Naive thymus-derived CD4-positive, alpha-beta T cell (primary cell): ENCODE results near the gene USP6NL. TPM values are rescaled to one million over a fixed set of nuclear protein-coding genes. Genes with fewer than 3 reads are reported as not detected.
"Not testable (repeated sequence)": the region's sequence is repeated elsewhere in the genome, so short reads cannot be mapped to it uniquely, and the experiment has no call there.

ENCODE experiments used
- ATAC-seq: fragments of 150-1000 bp; cut with Tn5 transposase; 2 replicates; pipeline ENCODE4 v1.10.0; 2021; ENCODE audit warnings: mild to moderate bottlenecking, moderate library complexity
- CTCF ChIA-PET: fragments of 350-600 bp; sonication (Branson Sonifier 250); formaldehyde crosslinking; loops from one replicate; lab custom pipeline; 2021; ENCODE audit warnings: antibody characterized with exemption; lab: Charles Lee
- POLR2A ChIA-PET: fragments of 350-600 bp; sonication (Branson Sonifier 250); formaldehyde crosslinking; loops from one replicate; lab custom pipeline; 2021; ENCODE audit warnings: antibody characterized with exemption, inconsistent platforms; lab: Charles Lee
- DNase-seq, 9 donors: peaks; one replicate each; pipeline versions ENCODE4 v3.0.0 to v3.0.0-alpha.2; 2020 to 2022; ENCODE audit warnings: mixed read lengths in 1 of 9
- H3K27ac ChIP-seq: one replicate; pipeline ENCODE4 v1.7.0; 2013; ENCODE audit warnings: mild to moderate bottlenecking, low read depth, low read length, moderate library complexity
- H3K27me3 ChIP-seq, 2 donors: one replicate each; pipeline ENCODE4 v1.7.0; 2013; ENCODE audit warnings: low read length in 2 of 2, mild to moderate bottlenecking in 2 of 2, moderate library complexity in 2 of 2; ENCODE audit not compliant: control insufficient read depth in 2 of 2, insufficient read depth in 2 of 2
- H3K36me3 ChIP-seq, 3 experiments: 1 replicate in 2 of 3; 2 replicates in 1 of 3; pipeline ENCODE4 v1.7.0; 2013; ENCODE audit warnings: low read length in 3 of 3, mild to moderate bottlenecking in 3 of 3, moderate library complexity in 1 of 3; ENCODE audit not compliant: insufficient read depth in 3 of 3, control insufficient read depth in 2 of 3
- H3K4me1 ChIP-seq, 2 donors: one replicate each; pipeline ENCODE4 v1.7.0; 2013; ENCODE audit warnings: low read length in 2 of 2, mild to moderate bottlenecking in 2 of 2, moderate library complexity in 1 of 2; ENCODE audit not compliant: control insufficient read depth in 2 of 2, insufficient read depth in 2 of 2
- H3K4me3 ChIP-seq: 2 replicates; pipeline ENCODE4 v1.7.0; 2013; ENCODE audit warnings: mild to moderate bottlenecking, low read length
- H3K9me3 ChIP-seq, 3 experiments: 1 replicate in 2 of 3; 2 replicates in 1 of 3; pipeline ENCODE4 v1.7.0; 2013; ENCODE audit warnings: low read length in 3 of 3; ENCODE audit not compliant: control insufficient read depth in 2 of 3
- H3K27ac Mint-ChIP-seq, 9 donors: one replicate each; pipeline ENCODE4 v1.8.0; 2020 to 2022; ENCODE audit warnings: mixed read lengths in 9 of 9, mild to moderate bottlenecking in 8 of 9, moderate library complexity in 5 of 9, inconsistent platforms in 2 of 9
- H3K27me3 Mint-ChIP-seq, 5 donors: one replicate each; pipeline ENCODE4 v1.8.0; 2021 to 2022; ENCODE audit warnings: mixed read lengths in 5 of 5, mild to moderate bottlenecking in 1 of 5
- H3K36me3 Mint-ChIP-seq, 5 donors: one replicate each; pipeline ENCODE4 v1.8.0; 2020 to 2022; ENCODE audit warnings: mixed read lengths in 5 of 5, mild to moderate bottlenecking in 3 of 5, inconsistent platforms in 1 of 5
- H3K4me1 Mint-ChIP-seq, 7 donors: one replicate each; pipeline ENCODE4 v1.8.0; 2020 to 2022; ENCODE audit warnings: mixed read lengths in 7 of 7, mild to moderate bottlenecking in 3 of 7, inconsistent platforms in 1 of 7
- H3K4me3 Mint-ChIP-seq, 10 donors: one replicate each; pipeline ENCODE4 v1.8.0; 2020 to 2022; ENCODE audit warnings: mild to moderate bottlenecking in 10 of 10, mixed read lengths in 10 of 10, moderate library complexity in 6 of 10, inconsistent platforms in 2 of 10
- H3K9me3 Mint-ChIP-seq, 11 donors: one replicate each; pipeline ENCODE4 v1.8.0; 2020 to 2022; ENCODE audit warnings: mixed read lengths in 11 of 11, mild to moderate bottlenecking in 4 of 11, inconsistent platforms in 1 of 11, moderate library complexity in 1 of 11
- intact Hi-C, 2 donors: fragments of 100-400 bp; cut with micrococcal nuclease; formaldehyde crosslinking; loops; one replicate each; pipeline ENCODE4 v1.15.1; 2023
- polyA plus RNA-seq, 2 donors: library from polyadenylated mRNA; unstranded; fragments of 300-500 nt; fragmentation: Illumina TruSeq; gene quantifications; one replicate each; pipeline ENCODE4 v1.2.3, GENCODE V29; 2021
- total RNA-seq, 6 experiments: library from RNA in 5 of 6; stranded (reverse) in 5 of 6; gene quantifications; 1 replicate in 5 of 6; 2 replicates in 1 of 6; pipeline ENCODE4 v1.2.3 and lab custom pipeline; 2021 to 2026

The USP6NL gene
- total and polyA plus RNA-seq, 7 experiments from 2014 or later: 0.70 to 6.6 (median 4.6) TPM

DNA sequence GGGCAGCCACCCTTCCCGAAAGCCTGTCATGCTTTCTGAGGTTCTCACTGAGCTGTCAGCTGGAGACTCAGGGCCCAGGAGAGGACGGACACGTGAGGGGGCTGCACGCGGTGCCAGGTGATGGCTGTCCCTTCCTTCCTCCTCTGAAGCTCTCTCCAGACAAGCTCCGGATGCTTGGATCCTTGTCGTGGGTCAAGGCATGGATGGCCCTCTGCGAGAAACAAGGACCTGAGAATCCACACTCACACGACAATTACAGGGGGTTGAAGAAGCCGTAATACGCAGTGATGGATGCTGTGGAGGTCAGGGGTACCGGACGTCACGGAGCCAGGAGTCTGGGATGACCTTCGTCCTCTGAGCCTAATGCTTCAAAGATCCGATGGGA, 170.3 kb downstream of the USP6NL start:
- Mint-ChIP-seq H3K4me3 (no peak overlapping the region), H3K36me3 (no peaks in the 10 kb centered on the region), H3K4me1 (peaks cover 11 to 20% (median 18%) of the 10 kb centered on the region in 7 donors), H3K27ac (no peak overlapping the region), H3K27me3 (peaks cover 0 to 5% (median 4%) of the 10 kb centered on the region in 5 donors), H3K9me3 (peaks cover 0 to 4% (median 0%) of the 10 kb centered on the region in 11 donors)
- DNase-seq (no peak), ATAC-seq (no peak)
- Histone ChIP-seq H3K27me3 (no peaks in the 10 kb centered on the region), H3K4me3 (no peak overlapping the region), H3K36me3 (no peaks in the 10 kb centered on the region), H3K27ac (no peak overlapping the region), H3K9me3 (no peaks in the 10 kb centered on the region), H3K4me1 (peaks cover 0 to 4% of the 10 kb centered on the region in 2 donors)
- intact Hi-C loops: no loop called here
- ChIA-PET CTCF (no interaction called here), POLR2A (no interaction called here)

DNA sequence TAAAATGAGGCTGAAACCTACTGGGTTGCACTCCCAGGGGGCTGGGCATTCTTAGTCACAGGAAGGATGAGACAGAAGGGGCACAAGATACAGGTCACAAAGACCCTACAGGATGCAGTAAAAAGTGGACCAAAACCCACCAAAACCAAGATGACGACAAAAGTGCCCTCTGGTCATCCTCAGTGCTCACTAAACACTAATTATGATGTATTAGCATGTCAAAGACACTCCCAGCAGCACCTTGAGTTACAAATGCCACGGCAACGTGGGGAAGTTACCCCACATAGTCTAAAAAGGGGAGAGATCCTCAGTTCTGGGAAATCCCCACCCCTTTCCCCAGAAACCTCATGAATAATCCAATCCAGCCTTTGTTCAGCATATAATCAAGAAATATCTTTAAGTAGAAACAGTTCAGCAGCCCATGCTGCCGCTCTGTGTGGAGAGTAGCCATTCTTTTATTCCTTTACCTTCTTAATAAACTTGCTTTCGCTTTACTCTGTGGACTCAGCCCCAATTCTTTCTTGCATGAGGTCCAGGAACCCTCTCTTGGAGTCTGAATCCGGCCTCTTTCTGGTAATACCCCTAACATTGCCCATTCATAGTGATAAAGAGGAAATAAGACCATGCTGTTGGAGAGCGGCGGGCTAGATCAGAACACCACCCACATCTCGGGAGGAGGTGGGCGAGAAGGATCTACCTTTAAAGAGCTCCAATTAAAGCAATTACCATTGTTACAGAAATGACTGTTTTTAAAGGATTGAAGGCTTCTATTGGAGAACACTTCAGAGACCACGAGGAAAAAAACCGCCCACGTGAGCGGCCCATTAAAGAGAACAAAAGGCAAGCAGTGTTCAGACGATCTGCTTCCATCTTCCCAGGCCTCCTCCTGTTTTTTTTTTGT, 170.9 kb downstream of the USP6NL start:
- ATAC-seq: peak; percentile 18
- peaks cover 11 to 25% (median 13%) of the 10 kb centered on the region in 7 donors for H3K4me1 Mint-ChIP-seq
- no peaks in the 10 kb centered on the region for H3K36me3 Mint-ChIP-seq
- Histone ChIP-seq H3K27me3 (no peaks in the 10 kb centered on the region), H3K9me3 (no peaks in the 10 kb centered on the region), H3K4me3 (no peak overlapping the region), H3K36me3 (no peaks in the 10 kb centered on the region), H3K4me1 (peaks cover 0 to 4% of the 10 kb centered on the region in 2 donors), H3K27ac (no peak overlapping the region)
- H3K27ac Mint-ChIP-seq: peak overlapping the region in 3 of 9 donors; percentile 16 to 78 (median 39)
- ChIA-PET POLR2A (no interaction called here), CTCF (no interaction called here)
- peak overlapping the region in 5 of 10 donors; percentile 11 to 46 (median 34) for H3K4me3 Mint-ChIP-seq
- intact Hi-C loops: no loop called here
- peaks cover 0 to 4% (median 0%) of the 10 kb centered on the region in 11 donors for H3K9me3 Mint-ChIP-seq
- DNase-seq: no peak
- peaks cover 0 to 7% (median 0%) of the 10 kb centered on the region in 5 donors for H3K27me3 Mint-ChIP-seq

DNA sequence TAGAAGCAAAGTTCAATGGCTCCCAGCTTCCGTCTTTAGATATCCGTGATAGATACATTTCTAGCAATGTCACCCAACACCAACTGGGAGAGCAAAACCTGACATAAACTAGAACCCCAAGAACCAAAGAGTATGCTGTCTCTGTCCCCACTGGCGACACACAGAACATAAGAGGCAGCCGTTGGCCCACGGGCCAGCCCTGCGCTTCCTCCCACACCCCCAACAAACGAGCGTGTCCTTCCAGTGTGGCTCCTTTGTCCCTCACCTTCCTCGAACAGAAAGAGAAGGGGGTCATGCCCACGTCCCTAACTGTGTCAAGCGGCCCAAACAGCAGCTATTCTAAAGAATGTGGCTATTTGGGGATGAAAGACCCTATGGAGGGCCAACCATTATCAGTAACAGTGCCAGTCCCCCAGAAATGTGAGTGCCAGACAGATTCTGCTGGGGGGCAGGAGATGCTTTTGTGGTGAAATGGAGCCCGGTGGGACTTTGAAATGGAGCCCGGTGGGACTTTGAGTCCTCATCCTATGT, 171.9 kb downstream of the USP6NL start:
- DNase-seq (no peak), ATAC-seq (no peak)
- H3K36me3 Mint-ChIP-seq: no peaks in the 10 kb centered on the region
- peaks cover 11 to 26% (median 17%) of the 10 kb centered on the region in 7 donors for H3K4me1 Mint-ChIP-seq
- POLR2A ChIA-PET: interaction anchor here (0.6 kb wide), 1 partner anchor 70 kb away, joined by 7 read pairs; no protein-coding TSS in a partner anchor
- CTCF ChIA-PET: no interaction called here
- H3K9me3 Mint-ChIP-seq: peaks cover 0 to 4% (median 0%) of the 10 kb centered on the region in 11 donors
- H3K27me3 Mint-ChIP-seq: peaks cover 0 to 11% (median 0%) of the 10 kb centered on the region in 5 donors
- H3K4me3 Mint-ChIP-seq: peak overlapping the region in 2 of 10 donors; percentile 11 to 43
- H3K27ac Mint-ChIP-seq: peak overlapping the region in 1 of 9 donors; percentile 16
- H3K4me3 ChIP-seq: no peak overlapping the region
- H3K4me1 ChIP-seq: peaks cover 0 to 4% of the 10 kb centered on the region in 2 donors
- no peak overlapping the region for H3K27ac ChIP-seq
- no peaks in the 10 kb centered on the region for H3K9me3 ChIP-seq
- intact Hi-C loops: no loop called here
- no peaks in the 10 kb centered on the region for H3K36me3 ChIP-seq
- H3K27me3 ChIP-seq: no peaks in the 10 kb centered on the region

DNA sequence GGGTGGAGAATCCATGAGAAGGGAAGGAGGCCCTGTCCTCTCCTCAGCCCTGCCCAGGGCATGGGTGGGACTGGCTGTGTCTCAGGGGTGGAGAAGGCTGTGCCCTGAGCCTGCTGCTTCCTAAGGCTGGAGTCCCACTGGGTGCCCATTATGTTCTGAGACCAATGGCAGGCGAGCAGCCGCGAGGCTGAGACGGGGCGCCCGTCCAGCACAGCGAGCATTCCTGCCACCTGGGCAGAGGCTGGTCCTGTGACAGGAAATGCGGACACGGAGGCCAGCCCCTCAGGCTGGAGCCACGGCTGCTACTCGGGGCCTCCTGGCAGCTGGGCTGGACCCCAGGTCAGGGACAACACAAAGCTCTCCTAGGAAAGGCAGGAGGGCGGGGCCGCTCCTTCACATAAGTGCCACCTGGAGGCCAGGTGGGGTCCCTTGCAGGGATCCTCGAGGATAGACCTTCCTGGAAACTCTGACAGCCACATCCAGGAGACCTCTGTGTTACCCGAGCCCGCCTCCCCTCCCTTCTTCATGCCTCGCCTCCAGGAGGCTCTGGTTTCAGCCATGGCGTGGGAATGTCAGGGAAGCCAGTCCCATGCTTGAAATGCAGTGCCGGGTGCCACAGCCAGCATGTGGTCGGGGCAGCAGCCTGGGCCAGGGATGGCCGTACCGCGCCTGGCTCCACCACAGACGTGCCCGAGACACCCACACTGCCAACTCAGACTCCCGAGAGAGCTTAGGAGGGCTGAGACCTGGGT, 173.9 kb downstream of the USP6NL start:
- ChIA-PET CTCF (no interaction called here), POLR2A (no interaction called here)
- peaks cover 11 to 26% (median 17%) of the 10 kb centered on the region in 7 donors for H3K4me1 Mint-ChIP-seq
- DNase-seq (no peak), ATAC-seq (no peak)
- H3K4me3 Mint-ChIP-seq: no peak overlapping the region
- H3K36me3 ChIP-seq: no peaks in the 10 kb centered on the region
- H3K27me3 ChIP-seq: no peaks in the 10 kb centered on the region
- H3K27ac Mint-ChIP-seq: no peak overlapping the region
- H3K4me3 ChIP-seq: no peak overlapping the region
- H3K9me3 ChIP-seq: no peaks in the 10 kb centered on the region
- no peaks in the 10 kb centered on the region for H3K36me3 Mint-ChIP-seq
- H3K4me1 ChIP-seq: peaks cover 0 to 4% of the 10 kb centered on the region in 2 donors
- H3K9me3 Mint-ChIP-seq: peaks cover 0 to 4% (median 0%) of the 10 kb centered on the region in 11 donors
- peaks cover 0 to 11% (median 0%) of the 10 kb centered on the region in 5 donors for H3K27me3 Mint-ChIP-seq
- H3K27ac ChIP-seq: no peak overlapping the region
- intact Hi-C loops: no loop called here

DNA sequence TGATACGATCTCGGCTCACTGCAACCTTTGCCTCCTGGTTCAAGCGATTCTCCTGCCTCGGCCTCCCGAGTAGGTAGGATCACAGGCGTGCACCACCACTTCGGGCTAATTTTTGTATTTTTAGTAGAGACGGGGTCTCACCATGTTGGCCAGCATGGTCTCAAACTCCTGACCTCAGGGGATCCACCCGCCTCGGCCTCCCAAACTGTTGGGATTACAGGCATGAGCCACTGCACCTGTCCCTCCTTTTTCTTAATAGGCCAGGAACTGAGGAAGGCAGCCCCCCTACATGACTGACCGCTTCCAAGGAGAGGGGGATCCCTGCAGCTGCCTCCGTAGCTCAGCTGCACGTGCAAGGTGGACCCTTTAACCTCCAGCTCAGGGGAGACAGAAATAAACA, 175.0 kb downstream of the USP6NL start:
- H3K27me3 ChIP-seq, H3K36me3 ChIP-seq, H3K27me3 Mint-ChIP-seq, H3K4me3 Mint-ChIP-seq, H3K9me3 ChIP-seq, intact Hi-C loops, H3K36me3 Mint-ChIP-seq, DNase-seq, ATAC-seq, H3K9me3 Mint-ChIP-seq, H3K4me3 ChIP-seq, H3K4me1 ChIP-seq, H3K27ac ChIP-seq, CTCF ChIA-PET: not testable (repeated sequence)
- Mint-ChIP-seq H3K4me1 (peaks cover 11 to 26% (median 15%) of the 10 kb centered on the region in 7 donors), H3K27ac (peak overlapping the region in 1 of 9 donors; percentile 18)
- POLR2A ChIA-PET: interaction anchor here (1.0 kb wide), 1 partner anchor 9 kb away, joined by 4 read pairs; no protein-coding TSS in a partner anchor

DNA sequence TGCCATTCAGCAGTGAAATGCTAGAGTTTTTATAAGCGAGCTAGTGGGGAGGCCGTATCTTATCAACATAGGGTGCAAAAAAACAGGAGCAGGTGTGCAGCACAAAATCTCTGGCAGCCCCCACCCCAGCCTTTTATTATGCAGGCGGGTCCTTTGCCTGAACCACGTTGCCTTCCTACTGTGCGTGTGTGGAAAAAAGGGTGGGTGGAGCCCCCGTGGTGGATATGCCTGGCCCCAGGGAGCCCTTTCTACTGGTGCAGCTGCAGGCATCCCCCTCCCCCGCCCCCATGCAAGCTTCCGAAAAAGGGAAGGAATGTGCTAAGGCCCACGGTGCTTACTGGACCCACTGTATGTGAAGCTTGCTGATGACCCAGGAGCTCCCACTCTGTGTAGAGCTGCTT, 175.9 kb downstream of the USP6NL start:
- intact Hi-C loops: no loop called here
- CTCF ChIA-PET: no interaction called here
- Mint-ChIP-seq H3K27ac (no peak overlapping the region), H3K27me3 (peaks cover 0 to 9% (median 0%) of the 10 kb centered on the region in 5 donors), H3K4me3 (no peak overlapping the region), H3K36me3 (peaks cover 0 to 3% (median 0%) of the 10 kb centered on the region in 5 donors), H3K4me1 (peaks cover 8 to 24% (median 12%) of the 10 kb centered on the region in 7 donors), H3K9me3 (peaks cover 0 to 4% (median 0%) of the 10 kb centered on the region in 11 donors)
- Histone ChIP-seq H3K27me3 (no peaks in the 10 kb centered on the region), H3K4me3 (no peak overlapping the region), H3K36me3 (no peaks in the 10 kb centered on the region), H3K4me1 (peaks cover 0 to 2% of the 10 kb centered on the region in 2 donors), H3K27ac (no peak overlapping the region), H3K9me3 (no peaks in the 10 kb centered on the region)
- ATAC-seq: no peak
- no peak for DNase-seq
- POLR2A ChIA-PET: interaction anchor here (1.0 kb wide), 1 partner anchor 8 kb away, joined by 4 read pairs; no protein-coding TSS in a partner anchor
